ENCODE data around the gene FGF22. TPM values are rescaled to one million over a fixed set of nuclear protein-coding genes. Genes with fewer than 3 reads are reported as not detected.

The FGF22 gene
- total and polyA plus RNA-seq, 10 of the 15 experiments (the other 5 are each of a cell fraction or from before 2014, with no cell fraction given), result 0.05 TPM; not detected in 9

DNA sequence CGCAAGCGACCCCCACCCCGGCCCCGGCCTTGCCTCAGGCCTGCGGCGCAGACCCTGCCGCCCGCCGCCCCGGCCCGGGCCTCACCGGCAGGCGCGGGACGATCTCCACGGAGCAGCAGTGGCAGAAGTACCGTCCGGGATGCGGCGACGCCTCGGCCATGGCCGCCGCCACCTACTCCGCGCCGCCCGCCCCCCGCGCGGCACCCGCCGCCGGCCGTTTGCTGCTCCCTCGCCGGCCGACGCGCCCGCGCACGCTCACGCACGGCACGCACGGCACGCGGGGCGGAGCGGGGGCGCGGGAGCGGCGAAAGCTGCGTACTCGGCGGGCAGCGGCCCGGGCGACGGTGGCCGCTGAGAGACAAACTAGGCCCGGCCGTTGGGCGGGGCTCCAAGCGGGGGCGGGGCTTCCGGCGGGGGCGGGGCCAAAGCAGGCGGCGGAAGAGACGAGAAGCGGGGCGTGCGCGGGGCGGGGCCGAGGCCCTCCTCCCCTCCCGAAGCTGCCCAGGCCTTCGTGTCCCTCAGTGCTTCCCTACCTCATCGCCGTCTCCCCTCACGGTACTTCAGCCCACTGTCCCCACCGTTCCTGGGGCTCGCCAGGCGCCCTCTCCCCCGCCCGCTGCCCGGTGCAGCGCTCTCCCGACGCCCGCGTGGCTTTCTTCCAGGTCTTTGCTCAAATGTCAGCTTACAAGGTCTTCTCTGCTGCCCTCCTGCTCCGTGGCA lies 23.4 kb downstream of the FGF22 start, which contains the start of gene RNF126 (continued):
- TF ChIP-seq PAX5 (IDR thresholded peaks at IDR 0.05; ENCODE audit: borderline replicate concordance, low read depth, low read length) (0 out of 2 replicates have a peak, but pooled peaks have one; percentile 27), PAX8 (IDR thresholded peaks at IDR 0.05) (no peak), YY1 (IDR thresholded peaks at IDR 0.05; ENCODE audit: low read depth, low read length) (peak; percentile 83), IKZF1 (conservative IDR thresholded peaks at IDR 0.05) (peak; percentile 53), POLR2A (IDR thresholded peaks at IDR 0.05; ENCODE audit: low read depth, low read length) (peak; percentile 81), RB1 (IDR thresholded peaks at IDR 0.05; ENCODE audit: borderline replicate concordance) (peak; percentile 51; the same call in 1 of the 2 replicates), DPF2 (IDR thresholded peaks at IDR 0.05) (peak; percentile 35; the same call in 1 of the 2 replicates), POU2F2 (IDR thresholded peaks at IDR 0.05; ENCODE audit: borderline replicate concordance, low read depth, low read length) (no peak), LARP7 (IDR thresholded peaks at IDR 0.05) (peak; percentile 88), POLR2AphosphoS5 (IDR thresholded peaks at IDR 0.05; ENCODE audit: low read length) (peak; percentile 42; the same call in 1 of the 2 replicates), SP1 (IDR thresholded peaks at IDR 0.05; ENCODE audit: low read depth, low read length) (peak; percentile 50), RAD21 (IDR thresholded peaks at IDR 0.05; ENCODE audit: insufficient read depth, low read depth, low read length) (no peak), HDGF (IDR thresholded peaks at IDR 0.05) (peak; percentile 74; the same call in 1 of the 2 replicates), TAF1 (IDR thresholded peaks at IDR 0.05; ENCODE audit: borderline replicate concordance, low read depth, low read length) (peak; percentile 63; the same call in 1 of the 2 replicates), SIX5 (IDR thresholded peaks at IDR 0.05; ENCODE audit: low read depth, low read length, severe bottlenecking) (peak; percentile 29), EGR1 (IDR thresholded peaks at IDR 0.05; ENCODE audit: borderline replicate concordance in 1 of 2, low read depth in 2 of 2, low read length in 2 of 2) (peak; percentile 89 to 92), NR2C1 (IDR thresholded peaks at IDR 0.05) (peak; percentile 48), TCF12 (IDR thresholded peaks at IDR 0.05; ENCODE audit: low read depth, low read length) (peak; percentile 31; the same call in 1 of the 2 replicates)
- TF ChIP-seq, protein P1, sequence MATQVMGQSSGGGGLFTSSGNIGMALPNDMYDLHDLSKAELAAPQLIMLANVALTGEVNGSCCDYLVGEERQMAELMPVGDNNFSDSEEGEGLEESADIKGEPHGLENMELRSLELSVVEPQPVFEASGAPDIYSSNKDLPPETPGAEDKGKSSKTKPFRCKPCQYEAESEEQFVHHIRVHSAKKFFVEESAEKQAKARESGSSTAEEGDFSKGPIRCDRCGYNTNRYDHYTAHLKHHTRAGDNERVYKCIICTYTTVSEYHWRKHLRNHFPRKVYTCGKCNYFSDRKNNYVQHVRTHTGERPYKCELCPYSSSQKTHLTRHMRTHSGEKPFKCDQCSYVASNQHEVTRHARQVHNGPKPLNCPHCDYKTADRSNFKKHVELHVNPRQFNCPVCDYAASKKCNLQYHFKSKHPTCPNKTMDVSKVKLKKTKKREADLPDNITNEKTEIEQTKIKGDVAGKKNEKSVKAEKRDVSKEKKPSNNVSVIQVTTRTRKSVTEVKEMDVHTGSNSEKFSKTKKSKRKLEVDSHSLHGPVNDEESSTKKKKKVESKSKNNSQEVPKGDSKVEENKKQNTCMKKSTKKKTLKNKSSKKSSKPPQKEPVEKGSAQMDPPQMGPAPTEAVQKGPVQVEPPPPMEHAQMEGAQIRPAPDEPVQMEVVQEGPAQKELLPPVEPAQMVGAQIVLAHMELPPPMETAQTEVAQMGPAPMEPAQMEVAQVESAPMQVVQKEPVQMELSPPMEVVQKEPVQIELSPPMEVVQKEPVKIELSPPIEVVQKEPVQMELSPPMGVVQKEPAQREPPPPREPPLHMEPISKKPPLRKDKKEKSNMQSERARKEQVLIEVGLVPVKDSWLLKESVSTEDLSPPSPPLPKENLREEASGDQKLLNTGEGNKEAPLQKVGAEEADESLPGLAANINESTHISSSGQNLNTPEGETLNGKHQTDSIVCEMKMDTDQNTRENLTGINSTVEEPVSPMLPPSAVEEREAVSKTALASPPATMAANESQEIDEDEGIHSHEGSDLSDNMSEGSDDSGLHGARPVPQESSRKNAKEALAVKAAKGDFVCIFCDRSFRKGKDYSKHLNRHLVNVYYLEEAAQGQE (IDR thresholded peaks at IDR 0.05; ENCODE audit: low read depth, low read length), result peak; percentile 32; the same call in 1 of the 2 replicates
- TF ChIP-seq, protein P2, sequence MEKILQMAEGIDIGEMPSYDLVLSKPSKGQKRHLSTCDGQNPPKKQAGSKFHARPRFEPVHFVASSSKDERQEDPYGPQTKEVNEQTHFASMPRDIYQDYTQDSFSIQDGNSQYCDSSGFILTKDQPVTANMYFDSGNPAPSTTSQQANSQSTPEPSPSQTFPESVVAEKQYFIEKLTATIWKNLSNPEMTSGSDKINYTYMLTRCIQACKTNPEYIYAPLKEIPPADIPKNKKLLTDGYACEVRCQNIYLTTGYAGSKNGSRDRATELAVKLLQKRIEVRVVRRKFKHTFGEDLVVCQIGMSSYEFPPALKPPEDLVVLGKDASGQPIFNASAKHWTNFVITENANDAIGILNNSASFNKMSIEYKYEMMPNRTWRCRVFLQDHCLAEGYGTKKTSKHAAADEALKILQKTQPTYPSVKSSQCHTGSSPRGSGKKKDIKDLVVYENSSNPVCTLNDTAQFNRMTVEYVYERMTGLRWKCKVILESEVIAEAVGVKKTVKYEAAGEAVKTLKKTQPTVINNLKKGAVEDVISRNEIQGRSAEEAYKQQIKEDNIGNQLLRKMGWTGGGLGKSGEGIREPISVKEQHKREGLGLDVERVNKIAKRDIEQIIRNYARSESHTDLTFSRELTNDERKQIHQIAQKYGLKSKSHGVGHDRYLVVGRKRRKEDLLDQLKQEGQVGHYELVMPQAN (conservative IDR thresholded peaks at IDR 0.05), result peak; percentile 64
- TF ChIP-seq, protein P3, sequence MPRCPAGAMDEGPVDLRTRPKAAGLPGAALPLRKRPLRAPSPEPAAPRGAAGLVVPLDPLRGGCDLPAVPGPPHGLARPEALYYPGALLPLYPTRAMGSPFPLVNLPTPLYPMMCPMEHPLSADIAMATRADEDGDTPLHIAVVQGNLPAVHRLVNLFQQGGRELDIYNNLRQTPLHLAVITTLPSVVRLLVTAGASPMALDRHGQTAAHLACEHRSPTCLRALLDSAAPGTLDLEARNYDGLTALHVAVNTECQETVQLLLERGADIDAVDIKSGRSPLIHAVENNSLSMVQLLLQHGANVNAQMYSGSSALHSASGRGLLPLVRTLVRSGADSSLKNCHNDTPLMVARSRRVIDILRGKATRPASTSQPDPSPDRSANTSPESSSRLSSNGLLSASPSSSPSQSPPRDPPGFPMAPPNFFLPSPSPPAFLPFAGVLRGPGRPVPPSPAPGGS (IDR thresholded peaks at IDR 0.05; ENCODE audit: borderline replicate concordance, insufficient read depth, low read depth, low read length, poor library complexity, severe bottlenecking), result peak; percentile 15
- TF ChIP-seq, protein P4, sequence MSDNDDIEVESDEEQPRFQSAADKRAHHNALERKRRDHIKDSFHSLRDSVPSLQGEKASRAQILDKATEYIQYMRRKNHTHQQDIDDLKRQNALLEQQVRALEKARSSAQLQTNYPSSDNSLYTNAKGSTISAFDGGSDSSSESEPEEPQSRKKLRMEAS (IDR thresholded peaks at IDR 0.05; ENCODE audit: low read depth, low read length), result peak; percentile 40; the same call in 1 of the 2 replicates

All from GM12878 (cell line).